Endodermal cell (in vitro differentiated cells): ENCODE results near the gene SLC35D3. TPM values are rescaled to one million over a fixed set of nuclear protein-coding genes. Genes with fewer than 3 reads are reported as not detected.
"Not testable (repeated sequence)": the region's sequence is repeated elsewhere in the genome, so short reads cannot be mapped to it uniquely, and the experiment has no call there.

Experiments
- DNase-seq: peaks from one replicate; pipeline ENCODE4 v3.0.0-alpha.2; 2017
- H3K27ac ChIP-seq: 2 replicates; pipeline ENCODE4 v1.5.1; 2013; ENCODE audit warnings: mild to moderate bottlenecking, low read depth, low read length, moderate library complexity
- H3K27me3 ChIP-seq: 2 replicates; pipeline ENCODE4 v1.6.1; 2013; ENCODE audit warnings: mild to moderate bottlenecking, low read length, moderate library complexity; ENCODE audit not compliant: insufficient read depth, control insufficient read depth, poor library complexity, severe bottlenecking
- H3K36me3 ChIP-seq: 2 replicates; pipeline ENCODE4 v1.7.0; 2013; ENCODE audit warnings: mild to moderate bottlenecking, low read length, moderate library complexity; ENCODE audit not compliant: control insufficient read depth, insufficient read depth
- H3K4me1 ChIP-seq: one replicate; pipeline ENCODE4 v1.7.0; 2013; ENCODE audit warnings: low read length; ENCODE audit not compliant: control insufficient read depth, insufficient read depth
- H3K4me3 ChIP-seq: 2 replicates; pipeline ENCODE4 v1.5.1; 2013; ENCODE audit warnings: mild to moderate bottlenecking, low read length, moderate library complexity
- H3K9ac ChIP-seq: 2 replicates; pipeline ENCODE4 v1.6.1; 2013; ENCODE audit warnings: mild to moderate bottlenecking, low read length, moderate library complexity; ENCODE audit not compliant: poor library complexity, severe bottlenecking; ENCODE audit errors: extremely low read depth
- H3K9me3 ChIP-seq: 2 replicates; pipeline ENCODE4 v1.6.1; 2013; ENCODE audit warnings: mild to moderate bottlenecking, low read length, moderate library complexity; ENCODE audit not compliant: control insufficient read depth
- H3K27ac Mint-ChIP-seq: 2 replicates; pipeline ENCODE4 v1.8.0; 2020; ENCODE audit warnings: mixed read lengths
- H3K27me3 Mint-ChIP-seq: 2 replicates; pipeline ENCODE4 v1.8.0; 2021; ENCODE audit warnings: mild to moderate bottlenecking, mixed read lengths; ENCODE audit not compliant: insufficient read depth
- H3K36me3 Mint-ChIP-seq: 2 replicates; pipeline ENCODE4 v1.8.0; 2020; ENCODE audit warnings: low read depth, mixed read lengths
- H3K4me1 Mint-ChIP-seq: 2 replicates; pipeline ENCODE4 v1.8.0; 2020; ENCODE audit warnings: mixed read lengths
- H3K4me3 Mint-ChIP-seq: 2 replicates; pipeline ENCODE4 v1.8.0; 2020; ENCODE audit warnings: mild to moderate bottlenecking, moderate library complexity, mixed read lengths
- H3K9me3 Mint-ChIP-seq: 2 replicates; pipeline ENCODE4 v1.8.0; 2020; ENCODE audit warnings: mild to moderate bottlenecking, mixed read lengths
- WGBS, 2 experiments: methylation state at CpG; one replicate each; pipeline versions ENCODE4 v1.1.5 to v1.1.7; 2013; ENCODE audit warnings: missing lambda C conversion rate in 2 of 2, mixed read lengths in 1 of 2; ENCODE audit not compliant: insufficient coverage in 1 of 2, insufficient read length in 1 of 2; 5-methylcytosine and 5-hydroxymethylcytosine counted together
- total RNA-seq, 2 donors: library from RNA; stranded (reverse); fragmentation: NEBNext Ultra II Directional in 1 of 2; extraction: Animal tissue kit (Norgen Biotek cat#: 25700) in 1 of 2; gene quantifications; 2 replicates in 1 of 2; 3 replicates in 1 of 2; pipeline ENCODE4 v1.2.1, GENCODE V29; 2021
- TF ChIP-seq, protein P1 (sequence below): fragments of 200-600 bp; sonication (generic); conservative IDR thresholded peaks from 2 replicates; pipeline ENCODE4 v1.5.0; 2021; ENCODE audit warnings: antibody characterized with exemption, mild to moderate bottlenecking

Gene SLC35D3
- total RNA-seq, 2 donors from 2014 or later, result 0.44 TPM; not detected in 1

GRCh38 chr6:136901212-136901784 lies 20.8 kb upstream of the SLC35D3 start:
- no peaks in the 10 kb centered on the region for H3K4me1 Mint-ChIP-seq
- no peak overlapping the region for H3K27ac Mint-ChIP-seq
- TF ChIP-seq, protein P1, sequence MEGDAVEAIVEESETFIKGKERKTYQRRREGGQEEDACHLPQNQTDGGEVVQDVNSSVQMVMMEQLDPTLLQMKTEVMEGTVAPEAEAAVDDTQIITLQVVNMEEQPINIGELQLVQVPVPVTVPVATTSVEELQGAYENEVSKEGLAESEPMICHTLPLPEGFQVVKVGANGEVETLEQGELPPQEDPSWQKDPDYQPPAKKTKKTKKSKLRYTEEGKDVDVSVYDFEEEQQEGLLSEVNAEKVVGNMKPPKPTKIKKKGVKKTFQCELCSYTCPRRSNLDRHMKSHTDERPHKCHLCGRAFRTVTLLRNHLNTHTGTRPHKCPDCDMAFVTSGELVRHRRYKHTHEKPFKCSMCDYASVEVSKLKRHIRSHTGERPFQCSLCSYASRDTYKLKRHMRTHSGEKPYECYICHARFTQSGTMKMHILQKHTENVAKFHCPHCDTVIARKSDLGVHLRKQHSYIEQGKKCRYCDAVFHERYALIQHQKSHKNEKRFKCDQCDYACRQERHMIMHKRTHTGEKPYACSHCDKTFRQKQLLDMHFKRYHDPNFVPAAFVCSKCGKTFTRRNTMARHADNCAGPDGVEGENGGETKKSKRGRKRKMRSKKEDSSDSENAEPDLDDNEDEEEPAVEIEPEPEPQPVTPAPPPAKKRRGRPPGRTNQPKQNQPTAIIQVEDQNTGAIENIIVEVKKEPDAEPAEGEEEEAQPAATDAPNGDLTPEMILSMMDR, result no peak
- Histone ChIP-seq H3K36me3 (peaks cover 12% of the 10 kb centered on the region), H3K4me1 (no peaks in the 10 kb centered on the region), H3K4me3 (no peak overlapping the region), H3K9ac (no peak overlapping the region), H3K9me3 (peaks cover 9% of the 10 kb centered on the region), H3K27ac (no peak overlapping the region), H3K27me3 (no peaks in the 10 kb centered on the region)
- H3K27me3 Mint-ChIP-seq, result no peaks in the 10 kb centered on the region
- H3K4me3 Mint-ChIP-seq, result no peak overlapping the region
- no peaks in the 10 kb centered on the region for H3K9me3 Mint-ChIP-seq
- 89 to 92% methylated on average over 5 of the region's 5 CpGs for WGBS, 2 experiments
- DNase-seq, result no peak
- H3K36me3 Mint-ChIP-seq, result peaks cover 21% of the 10 kb centered on the region

DNA sequence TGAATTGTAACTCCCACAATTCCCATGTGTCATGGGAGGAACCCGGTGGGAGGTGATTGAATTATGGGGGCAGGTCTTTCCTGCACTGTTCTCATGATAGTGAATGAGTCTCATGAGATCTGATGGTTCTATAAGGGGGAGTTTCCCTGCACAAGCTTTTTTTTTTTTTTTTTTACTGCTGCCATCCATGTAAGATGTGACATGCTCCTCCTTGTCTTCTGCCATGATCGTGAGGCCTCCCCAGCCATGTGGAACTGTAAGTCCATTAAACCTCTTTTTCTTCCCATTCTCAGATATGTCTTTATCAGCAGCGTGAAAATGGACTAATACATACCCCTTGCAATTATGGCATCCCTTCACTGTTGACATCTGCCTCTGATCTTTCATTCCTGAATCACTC lies 17.6 kb upstream of the SLC35D3 start:
- H3K9me3 Mint-ChIP-seq, H3K36me3 ChIP-seq, H3K4me3 Mint-ChIP-seq, H3K4me1 ChIP-seq, H3K27ac ChIP-seq, H3K4me1 Mint-ChIP-seq, DNase-seq, H3K27ac Mint-ChIP-seq, H3K9ac ChIP-seq, H3K27me3 ChIP-seq, H3K27me3 Mint-ChIP-seq, H3K4me3 ChIP-seq, H3K9me3 ChIP-seq: not testable (repeated sequence)
- WGBS, 2 experiments, result 90 to 100% methylated on average over 3 of the region's 3 CpGs
- peaks cover 21% of the 10 kb centered on the region for H3K36me3 Mint-ChIP-seq

DNA sequence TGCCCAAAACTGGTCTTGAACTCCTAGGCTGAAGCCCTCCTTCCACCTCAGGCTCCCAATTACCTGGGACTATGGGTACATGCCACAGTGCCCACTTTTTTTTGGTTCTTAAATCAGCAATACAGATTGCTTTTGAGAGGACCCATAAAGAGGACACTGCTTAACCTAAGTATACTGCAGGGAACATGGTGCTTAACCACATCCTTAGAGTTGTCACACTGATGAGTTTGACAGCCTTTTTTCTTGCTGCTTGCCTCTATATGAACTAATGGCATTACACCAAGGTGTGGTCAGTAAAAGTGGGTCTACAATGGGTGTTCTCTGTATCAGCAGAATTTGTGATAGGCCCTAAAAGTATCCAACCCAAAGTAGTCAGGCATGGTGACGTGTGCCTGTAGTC lies 7.2 kb upstream of the SLC35D3 start:
- no peaks in the 10 kb centered on the region for H3K9me3 Mint-ChIP-seq
- no peak overlapping the region for H3K27ac Mint-ChIP-seq
- no peak overlapping the region for H3K4me3 Mint-ChIP-seq
- peaks cover 16% of the 10 kb centered on the region for H3K27me3 Mint-ChIP-seq
- no peaks in the 10 kb centered on the region for H3K4me1 Mint-ChIP-seq
- no peak for DNase-seq
- peaks cover 11% of the 10 kb centered on the region for H3K36me3 Mint-ChIP-seq
- no peak overlapping the region for H3K9ac ChIP-seq
- TF ChIP-seq, protein P1, result no peak
- H3K27me3 ChIP-seq, result peaks cover 18% of the 10 kb centered on the region
- no peaks in the 10 kb centered on the region for H3K36me3 ChIP-seq
- no peaks in the 10 kb centered on the region for H3K9me3 ChIP-seq
- no peak overlapping the region for H3K27ac ChIP-seq
- WGBS, 2 experiments, result 88 to 100% methylated on average over 1 of the region's 1 CpG
- H3K4me1 ChIP-seq, result no peaks in the 10 kb centered on the region
- H3K4me3 ChIP-seq, result no peak overlapping the region

- H3K27ac Mint-ChIP-seq, result no peak overlapping the region
- TF ChIP-seq, protein P1, result no peak
- H3K4me1 ChIP-seq, result no peaks in the 10 kb centered on the region
- peaks cover 51% of the 10 kb centered on the region for H3K27me3 Mint-ChIP-seq
- WGBS, 2 experiments, result 86 to 87% methylated on average over 3 of the region's 3 CpGs
- peaks cover 56% of the 10 kb centered on the region for H3K27me3 ChIP-seq
- peaks cover 4% of the 10 kb centered on the region for H3K4me1 Mint-ChIP-seq
- no peak for DNase-seq
- H3K4me3 ChIP-seq, result no peak overlapping the region
- no peak overlapping the region for H3K4me3 Mint-ChIP-seq
- H3K9me3 ChIP-seq, result no peaks in the 10 kb centered on the region
- no peaks in the 10 kb centered on the region for H3K9me3 Mint-ChIP-seq
- peaks cover 2% of the 10 kb centered on the region for H3K36me3 Mint-ChIP-seq
- H3K27ac ChIP-seq, result no peak overlapping the region
- no peak overlapping the region for H3K9ac ChIP-seq
- H3K36me3 ChIP-seq, result no peaks in the 10 kb centered on the region
Measured at GRCh38 chr6:136918706-136919105, 3.4 kb upstream of the SLC35D3 start.
